K562 (cell line): ENCODE measurements around the gene TARBP1. TPM values are rescaled to one million over a fixed set of nuclear protein-coding genes. Genes with fewer than 3 reads are reported as not detected.
"Not testable (repeated sequence)": the region's sequence is repeated elsewhere in the genome, so short reads cannot be mapped to it uniquely, and the experiment has no call there.

Experiments
- ATAC-seq: fragments of 200-7000 bp; cut with Tn5 transposase; 3 replicates; pipeline ENCODE4 v1.9.1; 2020; ENCODE audit warnings: moderate library complexity
- BruUV-seq: library from RNA; stranded (reverse); fragments of 400-500 nt; replicated peaks from 2 replicates; lab custom pipeline; 2021; lab: Mats Ljungman, UMichigan
- CTCF ChIA-PET: fragments of 300-600 bp; formaldehyde crosslinking; extraction: SDS; loops from one replicate; lab custom pipeline; 2021; ENCODE audit warnings: low intra/inter-chr PET ratio; lab: Yijun Ruan, JAX
- POLR2A ChIA-PET: fragments of 300-600, 350-650 bp; sonication (Branson Sonifier 250); formaldehyde crosslinking; extraction: SDS; loops from one replicate; lab custom pipeline; 2021; ENCODE audit warnings: antibody characterized with exemption, inconsistent platforms; lab: Yijun Ruan, JAX
- DNase-seq, 4 experiments: peaks; one replicate each; pipeline versions ENCODE4 v3.0.0 to v3.0.0-alpha.2; 2011 to 2018; ENCODE audit warnings: low spot score in 3 of 4, mixed read lengths in 3 of 4; ENCODE audit errors: extremely low read depth in 1 of 4
- FAIRE-seq: peaks from 2 replicates; lab custom pipeline; 2011; peaks lifted over from hg19 to GRCh38; lab: Jason Lieb, UNC
- H2AFZ ChIP-seq: 2 replicates; pipeline ENCODE4 v1.6.0; 2011; ENCODE audit warnings: low read depth, low read length, control low read depth, inconsistent platforms
- H3K27ac ChIP-seq: fragments of 200-600 bp; 3 replicates; pipeline ENCODE4 v1.8.0; 2011; ENCODE audit warnings: low read depth, mild to moderate bottlenecking, control low read depth, inconsistent platforms, low read length, moderate library complexity, mixed read lengths; ENCODE audit errors: extremely low read depth
- H3K27me3 ChIP-seq, 2 experiments: fragments of 300-600 bp in 1 of 2; 2 replicates in 1 of 2; 3 replicates in 1 of 2; pipeline versions ENCODE4 v1.6.0 to v1.8.0; 2011; ENCODE audit warnings: inconsistent platforms in 2 of 2, low read length in 2 of 2, mild to moderate bottlenecking in 1 of 2, mixed read lengths in 1 of 2, moderate library complexity in 1 of 2; ENCODE audit not compliant: control insufficient read depth in 2 of 2, insufficient read depth in 2 of 2
- H3K36me3 ChIP-seq: fragments of 300-600 bp; 3 replicates; pipeline ENCODE4 v1.8.0; 2011; ENCODE audit warnings: mild to moderate bottlenecking, low read length, inconsistent platforms; ENCODE audit not compliant: control insufficient read depth, insufficient read depth
- H3K4me1 ChIP-seq, 2 experiments: fragments of 200-600 bp in 1 of 2; replicated peaks in 1 of 2; 2 replicates in 1 of 2; 3 replicates in 1 of 2; pipeline versions ENCODE4 v1.5.1 to v1.8.0; 2011; ENCODE audit warnings: inconsistent platforms in 2 of 2, low read length in 2 of 2, mild to moderate bottlenecking in 1 of 2, mixed read lengths in 1 of 2, moderate library complexity in 1 of 2; ENCODE audit not compliant: control insufficient read depth in 2 of 2, insufficient read depth in 2 of 2
- H3K4me2 ChIP-seq: 2 replicates; pipeline ENCODE4 v1.6.1; 2011; ENCODE audit warnings: low read length, control low read depth, inconsistent platforms, mixed read lengths; ENCODE audit not compliant: insufficient read depth
- H3K4me3 ChIP-seq: fragments of 200-600 bp; sonication (generic), shearing (Covaris generic); 2 replicates; pipeline ENCODE4 v1.5.1; 2016; ENCODE audit warnings: control low read depth, inconsistent platforms
- H3K79me2 ChIP-seq: fragments of 200-600 bp; 3 replicates; pipeline ENCODE4 v1.8.0; 2011; ENCODE audit warnings: low read length, inconsistent platforms; ENCODE audit not compliant: control insufficient read depth, insufficient read depth
- H3K9ac ChIP-seq, 2 experiments: 2 replicates each; pipeline versions ENCODE4 v1.6.0 to v1.6.1; 2011; ENCODE audit warnings: low read depth in 2 of 2, low read length in 2 of 2, control low read depth in 1 of 2, inconsistent platforms in 1 of 2, mild to moderate bottlenecking in 1 of 2, mixed read lengths in 1 of 2; ENCODE audit not compliant: insufficient read depth in 1 of 2
- H3K9me1 ChIP-seq: one replicate; pipeline ENCODE4 v1.6.0; 2011; ENCODE audit warnings: inconsistent platforms, mild to moderate bottlenecking, low read length, moderate library complexity; ENCODE audit not compliant: control insufficient read depth, insufficient read depth
- H3K9me3 ChIP-seq: replicated peaks from 2 replicates; pipeline ENCODE4 v1.5.1; 2011; ENCODE audit warnings: low read depth, low read length, inconsistent platforms; ENCODE audit not compliant: control insufficient read depth, insufficient read depth
- H4K20me1 ChIP-seq: replicated peaks from 2 replicates; pipeline ENCODE4 v1.6.1; 2011; ENCODE audit warnings: low read length, inconsistent platforms, mixed read lengths; ENCODE audit not compliant: control insufficient read depth, insufficient read depth
- CEBPB ChIP-seq: fragments of 450-650 bp; IDR thresholded peaks from 2 replicates; pipeline ENCODE4 v1.6.1; 2016; ENCODE audit warnings: missing genetic modification characterization, missing compliant biosample characterization
- CEBPG ChIP-seq, 3 experiments: fragments of 200-800 bp in 1 of 3; sonication (Bioruptor generic) in 1 of 3; sonication (generic) in 1 of 3; formaldehyde crosslinking in 1 of 3; IDR thresholded peaks in 2 of 3; conservative IDR thresholded peaks in 1 of 3; 2 replicates each; pipeline versions ENCODE4 v1.6.1 to v1.8.0; 2016 to 2022; ENCODE audit warnings: missing compliant biosample characterization in 2 of 3, missing genetic modification characterization in 2 of 3, mild to moderate bottlenecking in 1 of 3, missing genetic modification reagents in 1 of 3
- CTBP1 ChIP-seq: fragments of 450-650 bp; IDR thresholded peaks from 2 replicates; pipeline ENCODE4 v1.6.1; 2016; ENCODE audit warnings: borderline replicate concordance
- ILF3 ChIP-seq: fragments of 450-650 bp; IDR thresholded peaks from 2 replicates; pipeline ENCODE4 v1.6.1; 2018; ENCODE audit warnings: antibody characterized with exemption, mild to moderate bottlenecking, moderate library complexity, borderline replicate concordance
- KDM2B ChIP-seq: fragments of 250-450 bp; sonication (Bioruptor Pico); IDR thresholded peaks from 2 replicates; pipeline ENCODE4 v1.8.0; 2021; ENCODE audit warnings: mild to moderate bottlenecking, moderate library complexity
- NFRKB ChIP-seq: fragments of 450-650 bp; IDR thresholded peaks from 2 replicates; pipeline ENCODE4 v1.6.1; 2016; ENCODE audit warnings: low read depth
- PHF8 ChIP-seq: fragments of 200-600 bp; sonication (generic); IDR thresholded peaks from 2 replicates; pipeline ENCODE4 v1.6.1; 2012; ENCODE audit warnings: mixed run types, mild to moderate bottlenecking, inconsistent platforms, low read length, moderate library complexity, borderline replicate concordance
- PML ChIP-seq: IDR thresholded peaks from 2 replicates; pipeline ENCODE4 v1.6.1; 2012; ENCODE audit warnings: low read length, inconsistent platforms
- PTRF ChIP-seq: fragments of 450-650 bp; IDR thresholded peaks from 2 replicates; pipeline ENCODE4 v1.6.1; 2016; ENCODE audit warnings: mild to moderate bottlenecking, missing genetic modification characterization, missing compliant biosample characterization
- ZNF431 ChIP-seq: sonication (generic); formaldehyde crosslinking; IDR thresholded peaks from 2 replicates; pipeline ENCODE4 v1.8.0; 2022; ENCODE audit warnings: mild to moderate bottlenecking, missing genetic modification reagents
- WGBS: fragments of 100-300 bp; shearing (Covaris generic); methylation state at CpG from one replicate; pipeline ENCODE4 v1.1.6; 2016; ENCODE audit warnings: low coverage, mixed read lengths; ENCODE audit not compliant: insufficient coverage; ENCODE audit errors: missing lambda C conversion rate; 5-methylcytosine and 5-hydroxymethylcytosine counted together
- in situ Hi-C: fragments of 300-500 bp; cut with MboI; formaldehyde crosslinking; loops from 4 replicates; pipeline ENCODE4 v1.15.0; 2018; ENCODE audit warnings: inconsistent platforms, mixed read lengths
- intact Hi-C: fragments of 100-400 bp; cut with micrococcal nuclease; formaldehyde crosslinking; loops from 2 replicates; pipeline ENCODE4 v1.14.2; 2022
- polyA plus RNA-seq, 8 experiments: library from polyadenylated mRNA; depleted of rRNA in 4 of 8; stranded (reverse) in 5 of 8; unstranded in 3 of 8; fragments of >200 nt; fragmentation: Nextera tagmentation in 2 of 8; fragmentation: Illumina TruSeq in 1 of 8; extraction: Ambion mirVana in 2 of 8; extraction: Trizol in 1 of 8; gene quantifications; 2 replicates each; pipeline versions ENCODE4 v1.2.1 to v1.2.3, GENCODE V29; 2011 to 2014; ENCODE audit warnings: inconsistent platforms in 1 of 8, missing spikeins in 1 of 8
- total RNA-seq, 7 experiments: library from RNA; depleted of rRNA in 6 of 7; stranded (reverse); fragments of >200 nt in 6 of 7; fragmentation: Illumina TruSeq in 2 of 7; extraction: Trizol in 2 of 7; gene quantifications; 2 replicates each; pipeline versions ENCODE4 v1.2.1 to v1.2.3, GENCODE V29; 2011 to 2021; ENCODE audit warnings: low replicate concordance in 1 of 7
- TF ChIP-seq, protein P1 (sequence below), 2 experiments: fragments of 450-650 bp in 1 of 2; sonication (generic) in 1 of 2; formaldehyde crosslinking in 1 of 2; IDR thresholded peaks in 1 of 2; conservative IDR thresholded peaks in 1 of 2; 2 replicates each; pipeline versions ENCODE4 v1.6.1 to v1.8.1; 2016 to 2023; ENCODE audit warnings: mild to moderate bottlenecking in 2 of 2, moderate library complexity in 2 of 2, inconsistent platforms in 1 of 2, missing genetic modification reagents in 1 of 2

Gene TARBP1
- total and polyA plus RNA-seq, 9 of the 15 experiments (the other 6 are each of a cell fraction or from before 2014, with no cell fraction given): 8.8 to 48.0 (median 22.9) TPM

GRCh38 chr1:234504251-234504650 is 25.3 kb upstream of the TARBP1 start:
- H3K36me3 ChIP-seq, ATAC-seq, H2AFZ ChIP-seq, CTCF ChIA-PET, DNase-seq, H3K4me3 ChIP-seq, H3K79me2 ChIP-seq, BruUV-seq, H3K9me1 ChIP-seq, H3K27ac ChIP-seq, intact Hi-C loops, H3K9me3 ChIP-seq, FAIRE-seq: not testable (repeated sequence)
- 31% methylated on average over 5 of the region's 5 CpGs for WGBS
- POLR2A ChIA-PET: interaction anchor here (0.6 to 1.3 kb wide), 4 partner anchors 16 to 237 kb away, joined by 3 to 4 read pairs (median 4); no protein-coding TSS in a partner anchor
- peaks cover 5 to 24% of the 10 kb centered on the region in 2 experiments for H3K4me1 ChIP-seq
- TF ChIP-seq ZNF431 (CRISPR knock-in tag) (0 out of 2 replicates have a peak, but pooled peaks have one; percentile 53), PML (peak; percentile 28; the same call in 1 of the 2 replicates)
- TF ChIP-seq, all 486 proteins: peak for 2; not testable (repeated sequence) for 484
- H4K20me1 ChIP-seq, H3K27me3 ChIP-seq, H3K4me2 ChIP-seq, H3K9ac ChIP-seq, in situ Hi-C loops: not testable (repeated sequence)

DNA sequence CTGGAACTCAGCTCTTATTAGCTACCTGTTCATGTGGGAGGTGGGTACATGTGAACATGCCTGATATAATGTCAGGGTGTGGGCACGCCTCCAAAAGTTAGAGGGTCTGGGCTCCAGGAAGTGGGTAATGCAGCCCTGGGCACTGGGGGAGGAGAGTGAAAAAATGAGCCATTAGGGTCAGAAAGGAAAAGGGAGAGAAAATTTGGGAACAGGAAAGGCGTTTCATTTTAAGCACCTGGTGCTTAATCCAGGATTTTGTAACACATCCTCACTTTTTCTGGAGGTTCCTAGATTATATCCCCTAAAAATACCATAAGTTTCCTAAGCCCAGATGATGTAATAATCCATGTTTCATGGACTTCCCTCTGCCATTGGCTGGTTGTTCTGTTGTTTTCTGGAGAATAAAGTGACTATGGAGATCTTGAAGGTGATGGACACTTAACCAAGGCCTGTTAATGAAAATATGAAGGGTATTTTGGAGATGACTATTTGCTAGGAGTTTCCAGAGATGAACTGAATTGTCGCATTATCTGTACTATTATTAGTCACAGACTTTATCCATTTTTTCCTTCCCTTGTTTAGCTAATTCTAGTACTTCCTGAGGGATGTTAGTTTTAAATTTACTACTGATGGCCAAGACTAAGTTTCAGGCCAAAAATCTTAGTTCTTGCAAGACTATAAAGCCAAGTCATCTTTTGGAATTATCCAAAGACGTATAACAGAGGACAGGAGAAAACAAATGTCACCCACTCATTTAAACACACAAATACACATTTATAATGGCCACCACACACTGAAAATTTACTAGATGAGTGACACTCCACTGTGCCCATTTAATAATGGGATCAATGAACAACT is 24.4 kb upstream of the TARBP1 start:
- no TSS peak for BruUV-seq
- H3K9me3 ChIP-seq: no peaks in the 10 kb centered on the region
- H3K4me1 ChIP-seq: peaks cover 11 to 31% of the 10 kb centered on the region in 2 experiments
- H3K27me3 ChIP-seq: no peaks in the 10 kb centered on the region
- CTCF ChIA-PET: no interaction called here
- H3K4me2 ChIP-seq: no peak overlapping the region
- WGBS: 52% methylated on average over 4 of the region's 4 CpGs
- no peaks in the 10 kb centered on the region for H4K20me1 ChIP-seq
- H3K9ac ChIP-seq: no peak overlapping the region
- no peak overlapping the region for H3K27ac ChIP-seq
- 0 out of 2 replicates have a peak overlapping the region, but pooled peaks have one; percentile 4 for H2AFZ ChIP-seq
- DNase-seq (no peak), ATAC-seq (no peak), FAIRE-seq (no peak)
- POLR2A ChIA-PET: interaction anchor here (0.7 to 0.9 kb wide), 2 partner anchors 88 to 96 kb away, joined by 3 read pairs; no protein-coding TSS in a partner anchor
- H3K36me3 ChIP-seq: no peaks in the 10 kb centered on the region
- intact Hi-C loops: no loop called here
- in situ Hi-C loops: no loop called here
- H3K9me1 ChIP-seq: peaks cover 3% of the 10 kb centered on the region
- no peaks in the 10 kb centered on the region for H3K79me2 ChIP-seq
- H3K4me3 ChIP-seq: no peak overlapping the region
- 0 out of 2 replicates have a peak, but pooled peaks have one; percentile 10 for TF ChIP-seq CTBP1
- no peak for TF ChIP-seq CEBPG (CRISPR knock-in tag; IDR thresholded peaks at IDR 0.05)
- peak; percentile 42 to 63 for TF ChIP-seq CEBPG (tag; conservative IDR thresholded peaks at IDR 0.05 in 1 of 2, IDR thresholded peaks at IDR 0.05 in 1 of 2)
- no peak for TF ChIP-seq NFRKB
- no peak for TF ChIP-seq KDM2B (CRISPR knock-in tag)
- no peak for TF ChIP-seq PHF8
- 0 out of 2 replicates have a peak, but pooled peaks have one; percentile 18 for TF ChIP-seq CEBPB (tag)
- TF ChIP-seq PTRF (tag): no peak
- TF ChIP-seq, protein P1, sequence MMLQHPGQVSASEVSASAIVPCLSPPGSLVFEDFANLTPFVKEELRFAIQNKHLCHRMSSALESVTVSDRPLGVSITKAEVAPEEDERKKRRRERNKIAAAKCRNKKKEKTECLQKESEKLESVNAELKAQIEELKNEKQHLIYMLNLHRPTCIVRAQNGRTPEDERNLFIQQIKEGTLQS (IDR thresholded peaks at IDR 0.05): peak; percentile 55; the same call in 1 of the 2 replicates
- TF ChIP-seq, protein P1 (CRISPR knock-in tag; conservative IDR thresholded peaks at IDR 0.05): no peak
- TF ChIP-seq ILF3: no peak
